NCI-H146 treated with DMSO at 0.1 percent for 48 hours (cell line): ENCODE results near the gene PSMB5.
"Not testable (repeated sequence)": the region's sequence is repeated elsewhere in the genome, so short reads cannot be mapped to it uniquely, and the experiment has no call there.

Source experiments
- DNase-seq: peaks from one replicate; lab custom pipeline; 2025; ENCODE audit not compliant: unreplicated experiment; lab: John Stamatoyannopoulos, UW

Gene PSMB5

DNA sequence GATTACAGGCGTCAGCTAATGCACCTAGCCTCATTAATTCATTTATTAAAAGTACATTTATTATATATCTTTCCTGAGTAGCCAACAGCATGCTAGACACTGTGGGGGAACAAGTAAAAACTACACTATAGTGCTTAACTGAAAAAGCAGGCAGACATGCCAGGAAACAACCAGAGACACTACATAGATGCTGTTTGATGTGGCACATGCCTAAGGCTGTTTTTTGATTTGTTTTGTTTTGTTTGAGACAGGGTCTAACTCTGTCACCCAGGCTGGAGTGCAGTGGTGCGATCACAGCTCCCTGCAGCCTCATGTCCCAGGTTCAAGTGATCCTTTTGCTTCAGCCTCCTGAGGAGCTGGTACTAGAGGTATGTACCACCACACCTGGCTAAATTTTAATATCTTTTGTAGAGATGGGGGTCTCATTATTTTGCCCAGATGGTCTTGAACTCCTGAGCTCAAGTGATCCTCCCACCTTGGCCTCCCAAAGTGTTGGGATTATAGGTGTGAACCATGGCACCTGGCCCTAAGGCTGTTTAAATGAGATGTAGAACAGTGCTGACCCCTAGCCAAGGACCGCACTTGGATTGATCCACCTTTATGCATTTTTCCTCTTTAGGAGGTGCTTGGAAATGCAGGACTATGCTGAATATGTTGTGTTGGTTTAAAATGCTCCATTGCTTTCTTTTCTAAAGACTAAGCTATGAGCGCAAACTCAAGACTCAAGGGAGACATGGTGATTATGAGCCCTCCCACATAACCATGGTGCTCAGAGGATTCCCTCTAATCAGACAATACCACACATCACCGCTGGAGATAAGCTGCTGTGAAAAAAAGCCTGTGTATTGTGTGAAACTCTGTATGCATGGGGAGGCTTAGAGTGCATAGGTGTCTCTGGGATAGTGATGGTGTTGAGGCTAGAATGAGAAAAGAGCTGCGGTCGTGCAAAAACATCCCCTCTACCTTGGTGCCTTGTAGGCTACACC, 14.3 kb downstream of the PSMB5 start:
- DNase-seq = no peak

DNA sequence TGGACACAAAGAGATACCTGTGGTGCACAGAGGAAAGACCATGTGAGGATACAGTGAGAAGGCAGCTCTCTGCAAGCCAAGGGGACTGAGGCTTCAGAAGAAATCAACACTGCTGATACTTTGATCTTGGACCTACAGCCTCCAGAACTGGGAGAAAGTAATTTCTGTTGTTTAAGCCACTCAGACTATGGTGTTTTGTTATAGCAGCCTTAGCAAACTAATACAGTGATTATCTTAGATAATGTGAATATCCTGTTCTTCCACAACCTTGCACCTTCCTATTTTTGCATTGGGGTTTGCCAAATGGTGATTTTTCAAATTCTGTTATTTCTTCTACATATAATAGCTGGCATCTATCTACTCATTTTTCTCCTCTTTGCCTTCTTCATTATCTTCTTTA, 16.6 kb downstream of the PSMB5 start:
- DNase-seq = no peak

- no peak for DNase-seq
Measured at GRCh38 chr14:23017091-23017490, 17.6 kb downstream of the PSMB5 start.

DNA sequence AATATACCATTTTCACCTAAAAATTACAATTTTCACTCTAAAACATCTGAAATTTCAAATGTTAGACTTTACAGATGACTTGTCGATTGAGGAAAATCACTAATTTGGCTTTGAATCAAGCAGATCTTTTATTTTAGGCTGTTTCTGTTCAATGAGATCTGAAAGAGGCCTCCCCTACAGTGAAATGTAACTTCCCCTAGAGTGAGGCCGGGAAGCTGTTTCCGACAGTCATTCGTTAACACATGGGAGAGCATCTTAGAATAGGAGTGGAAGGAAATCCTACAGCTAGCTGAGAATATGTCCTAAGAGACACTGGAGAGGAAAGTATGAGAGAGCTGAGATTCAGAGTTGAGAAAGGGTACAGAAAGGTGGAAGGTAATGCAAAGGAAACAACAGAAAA, 19.1 kb downstream of the PSMB5 start:
- no peak for DNase-seq

- DNase-seq = not testable (repeated sequence)
Measured at GRCh38 chr14:23013749-23014054, 21.0 kb downstream of the PSMB5 start.

- no peak for DNase-seq
Measured at GRCh38 chr14:23013054-23013748, 21.5 kb downstream of the PSMB5 start.

GRCh38 chr14:23009939-23010726, 24.6 kb downstream of the PSMB5 start, which contains the start of gene C14orf93:
Gene C14orf93 (minus strand): TSS chr14:23010143. CDS start chr14:22999023, 11,120 bp downstream.
- DNase-seq = peak; percentile 60

- DNase-seq = no peak
Measured at GRCh38 chr14:23009483-23009938, 25.2 kb downstream of the PSMB5 start.

GRCh38 chr14:23008831-23009230, 25.9 kb downstream of the PSMB5 start:
- no peak for DNase-seq

- DNase-seq = peak; percentile 93
Measured at GRCh38 chr14:23006544-23007419, 27.9 kb downstream of the PSMB5 start.

DNA sequence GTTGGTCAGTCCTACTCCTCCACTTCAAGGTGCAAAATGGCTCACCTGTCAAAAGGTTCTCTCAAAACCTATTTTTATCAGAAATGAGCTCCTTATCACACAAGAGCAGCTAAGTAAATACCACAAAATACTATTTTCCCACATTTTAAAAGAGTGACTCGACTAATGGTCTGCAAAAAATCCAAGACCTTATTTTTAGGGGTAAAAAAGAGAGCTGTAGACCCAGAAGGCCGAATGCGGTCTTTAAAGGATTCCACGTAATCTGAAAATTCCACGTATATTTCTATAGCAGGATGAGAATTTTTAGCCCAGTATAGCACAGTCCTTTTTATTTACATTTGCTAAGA, 28.5 kb downstream of the PSMB5 start:
- peak; percentile 12 for DNase-seq

- DNase-seq = no peak
Measured at GRCh38 chr14:23005451-23006187, 29.1 kb downstream of the PSMB5 start.

DNA sequence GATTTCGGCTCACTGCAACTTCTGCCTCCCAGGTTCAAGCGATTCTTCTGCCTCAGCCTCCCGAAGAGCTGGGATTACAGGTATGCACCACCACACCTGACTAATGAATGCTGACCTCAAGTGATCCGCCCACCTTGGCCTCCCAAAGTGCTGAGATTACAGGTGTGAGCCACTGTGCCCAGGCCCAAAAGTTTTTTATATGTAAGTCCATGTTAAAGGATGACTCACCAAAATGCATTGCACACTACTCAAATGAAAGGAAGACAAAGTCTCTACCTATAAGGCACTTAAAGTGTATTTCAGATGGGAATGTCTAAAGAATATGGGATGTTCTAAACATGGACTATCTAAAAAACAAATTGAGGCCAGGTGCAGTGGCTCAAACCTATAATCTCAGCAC, 30.4 kb downstream of the PSMB5 start:
- DNase-seq = not testable (repeated sequence)

DNA sequence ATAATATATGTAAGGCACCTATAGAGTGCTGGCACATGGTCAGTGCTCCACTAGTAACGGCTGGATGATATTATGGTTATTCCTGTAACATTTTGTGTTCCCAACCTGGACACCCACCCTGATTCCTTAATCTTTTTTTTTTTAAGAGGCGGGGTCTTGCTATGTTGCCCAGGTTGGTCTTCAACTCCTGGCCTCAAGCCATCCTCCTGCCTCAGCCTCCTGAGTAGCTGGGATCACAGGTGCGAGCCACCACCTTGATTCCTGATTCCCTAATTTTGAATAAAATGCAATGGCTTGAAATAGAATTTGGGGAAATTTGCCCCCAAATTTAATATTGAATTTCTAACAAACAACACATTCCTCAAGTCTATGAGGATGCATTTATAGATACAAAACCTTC, 32.1 kb downstream of the PSMB5 start:
- DNase-seq = no peak

DNA sequence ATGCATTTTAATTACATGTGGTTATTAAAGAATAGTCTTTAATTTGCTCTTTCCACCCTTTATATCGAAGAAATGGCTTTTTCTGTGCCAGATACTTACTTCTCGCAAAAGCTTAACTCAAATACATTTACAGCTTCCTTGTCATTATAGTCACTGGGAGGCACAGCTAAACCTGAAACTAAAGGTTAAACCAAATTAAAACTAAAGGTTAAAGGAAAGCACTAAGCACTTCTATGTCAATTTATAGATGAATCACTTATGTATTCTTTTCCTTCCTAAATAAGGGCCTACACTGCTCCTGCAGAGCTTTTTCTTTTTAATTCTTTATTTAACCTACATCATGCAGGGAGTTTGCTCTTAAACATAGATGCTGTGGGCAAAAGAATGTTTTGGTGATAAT, 33.8 kb downstream of the PSMB5 start:
- DNase-seq = no peak

DNA sequence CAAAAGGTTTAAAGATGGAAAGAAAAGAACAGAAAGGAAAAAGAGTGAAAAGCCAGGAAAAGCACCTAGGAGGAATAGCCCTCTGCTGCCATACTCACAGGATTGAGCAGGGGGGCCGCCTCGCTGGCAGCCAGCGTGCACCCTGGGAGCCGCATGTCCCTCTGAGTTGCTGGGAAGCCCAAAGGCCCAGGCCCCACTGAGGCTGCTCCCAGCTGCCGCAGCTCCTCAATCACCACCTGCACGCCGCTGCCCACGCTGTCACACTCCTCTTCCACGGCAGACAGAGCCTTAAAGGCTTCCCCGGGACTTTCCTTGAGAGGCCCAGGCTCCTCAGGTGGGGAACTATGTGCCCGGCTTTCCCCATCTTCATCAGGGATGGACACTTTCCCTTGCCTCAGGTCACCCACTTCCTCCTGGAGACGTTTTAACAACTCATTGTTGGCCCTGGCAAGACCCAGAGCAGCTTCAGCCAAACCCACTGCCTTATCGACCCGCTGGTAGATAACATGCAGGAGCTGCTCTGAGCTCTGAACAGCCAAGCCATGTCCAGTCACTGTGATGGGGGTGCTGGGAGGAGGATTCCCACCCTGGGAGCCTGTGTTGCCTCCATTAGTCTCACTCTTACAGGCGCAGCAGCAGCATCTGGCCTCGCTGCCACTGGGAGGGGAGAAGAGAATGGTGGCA, 36.2 kb downstream of the PSMB5 start:
- DNase-seq = no peak

DNA sequence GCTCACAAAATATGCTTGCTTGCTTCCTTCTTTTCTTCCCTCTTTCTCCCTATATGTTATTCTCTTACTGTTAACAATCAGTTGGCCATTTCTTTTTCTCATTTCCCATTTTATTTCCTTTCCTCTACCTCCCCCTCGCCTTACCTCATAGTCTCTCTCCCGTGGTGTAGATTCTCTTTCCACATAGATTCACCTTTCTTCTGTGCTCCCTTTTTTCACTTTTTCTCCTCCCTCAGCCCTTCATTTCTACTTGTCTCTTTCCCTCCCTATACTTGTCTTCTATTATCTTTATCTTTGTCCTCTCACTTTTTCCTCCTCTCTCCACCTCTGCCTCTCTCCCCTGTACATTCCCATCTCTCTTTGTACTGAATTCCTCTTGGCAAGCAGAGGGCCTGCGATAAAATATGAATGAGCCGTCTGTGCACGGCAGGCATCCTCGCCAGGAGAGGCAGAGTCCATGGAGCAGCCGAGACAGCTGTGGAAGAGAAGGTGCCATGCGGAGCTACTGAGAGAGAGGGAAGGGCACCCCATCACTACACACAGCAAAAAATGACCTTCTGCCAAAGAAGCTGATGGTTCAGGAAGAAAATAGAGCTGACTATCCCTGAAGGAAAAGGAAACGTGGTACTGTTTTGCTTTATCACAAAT, 36.9 kb downstream of the PSMB5 start:
- no peak for DNase-seq

DNA sequence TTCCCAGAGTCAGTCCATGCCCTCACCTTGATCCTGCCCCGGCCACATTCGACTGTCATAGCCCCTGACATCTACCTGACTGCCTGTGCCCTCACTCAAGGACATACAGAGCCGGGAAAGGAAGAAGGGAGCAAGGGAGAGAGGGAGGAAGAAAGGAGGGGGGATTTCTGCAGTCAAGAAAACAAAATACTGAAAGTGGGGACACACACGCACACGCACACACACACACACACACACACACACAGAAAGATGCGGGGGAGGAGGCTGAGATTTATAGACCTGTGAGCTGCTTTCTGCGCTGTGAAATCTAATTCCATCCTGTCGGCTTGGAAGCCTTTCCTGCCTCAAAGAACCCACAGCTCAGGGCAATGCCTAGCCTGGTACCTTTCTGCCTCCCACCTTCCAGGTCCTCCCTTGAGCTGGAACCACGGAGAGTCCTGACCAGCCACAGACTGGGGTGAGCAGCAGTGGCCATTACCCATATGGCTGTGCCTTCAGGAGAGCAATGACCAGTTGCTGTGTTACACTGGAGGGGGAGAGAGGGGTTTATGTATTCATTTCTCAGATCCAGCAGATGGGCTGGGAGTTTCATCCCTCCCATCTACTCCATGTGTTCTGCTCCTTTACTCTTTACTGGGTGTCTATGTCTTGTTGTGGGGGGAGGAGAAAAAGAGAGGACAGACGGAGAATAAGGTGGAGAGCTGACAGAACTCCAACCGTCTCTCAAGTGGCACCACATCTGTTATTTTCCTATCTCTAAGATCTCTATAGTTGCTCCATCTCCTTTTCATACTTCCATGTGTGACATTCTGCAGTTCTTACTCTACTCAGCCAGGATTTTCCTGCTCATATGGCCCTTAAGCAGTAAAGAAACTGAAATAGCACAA, 37.7 kb downstream of the PSMB5 start:
- no peak for DNase-seq
